ENCODE data around the gene KRTAP5-2. TPM values are rescaled to one million over a fixed set of nuclear protein-coding genes. Genes with fewer than 3 reads are reported as not detected.
A peak's percentile ranks its signal among the peaks of the same experiment; 100 is the strongest.

KRTAP5-2 gene
- total RNA-seq, 4 donors from 2014 or later: not detected

DNA sequence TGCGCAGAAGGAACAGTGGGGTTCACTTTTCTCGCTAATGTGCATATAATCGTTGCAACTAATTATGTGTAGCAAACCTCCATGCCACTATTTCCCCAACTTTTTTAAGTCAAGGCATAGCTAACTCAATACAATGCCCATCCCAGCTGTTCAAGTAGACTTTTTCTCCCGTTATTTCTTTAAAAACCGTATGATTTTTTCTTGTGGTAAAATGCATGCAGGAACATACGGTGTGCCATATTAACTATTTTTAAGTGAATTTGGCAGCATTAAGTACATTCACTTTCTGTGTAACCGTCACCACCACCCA lies 23.2 kb downstream of the KRTAP5-2 start:
- Histone ChIP-seq H3K36me3 (no peaks in the 10 kb centered on the region), H3K4me3 (peak overlapping the region in 1 of 4 donors; percentile 68), H3K9me3 (no peaks in the 10 kb centered on the region), H3K4me1 (peaks cover 9 to 48% (median 35%) of the 10 kb centered on the region in 4 donors), H3K27me3 (peaks cover 2% of the 10 kb centered on the region), H3K27ac (peak overlapping the region; percentile 89 to 95 (median 92))
- no peak for TF ChIP-seq EP300 (IDR thresholded peaks at IDR 0.05; ENCODE audit: low read depth)
- TF ChIP-seq, protein P1, sequence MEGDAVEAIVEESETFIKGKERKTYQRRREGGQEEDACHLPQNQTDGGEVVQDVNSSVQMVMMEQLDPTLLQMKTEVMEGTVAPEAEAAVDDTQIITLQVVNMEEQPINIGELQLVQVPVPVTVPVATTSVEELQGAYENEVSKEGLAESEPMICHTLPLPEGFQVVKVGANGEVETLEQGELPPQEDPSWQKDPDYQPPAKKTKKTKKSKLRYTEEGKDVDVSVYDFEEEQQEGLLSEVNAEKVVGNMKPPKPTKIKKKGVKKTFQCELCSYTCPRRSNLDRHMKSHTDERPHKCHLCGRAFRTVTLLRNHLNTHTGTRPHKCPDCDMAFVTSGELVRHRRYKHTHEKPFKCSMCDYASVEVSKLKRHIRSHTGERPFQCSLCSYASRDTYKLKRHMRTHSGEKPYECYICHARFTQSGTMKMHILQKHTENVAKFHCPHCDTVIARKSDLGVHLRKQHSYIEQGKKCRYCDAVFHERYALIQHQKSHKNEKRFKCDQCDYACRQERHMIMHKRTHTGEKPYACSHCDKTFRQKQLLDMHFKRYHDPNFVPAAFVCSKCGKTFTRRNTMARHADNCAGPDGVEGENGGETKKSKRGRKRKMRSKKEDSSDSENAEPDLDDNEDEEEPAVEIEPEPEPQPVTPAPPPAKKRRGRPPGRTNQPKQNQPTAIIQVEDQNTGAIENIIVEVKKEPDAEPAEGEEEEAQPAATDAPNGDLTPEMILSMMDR (IDR thresholded peaks at IDR 0.05): peak in 1 of 5 experiments; percentile 56
- in situ Hi-C loops (cut with MboI; ENCODE audit: low pct_ligation_motif_present in 1 of 4, low pct_unique_long_range_greater_than_20kb in 1 of 4, low sequenced_read_pairs in 3 of 4): loop anchor here in 1 of 4 donors (5.0 kb wide), 1 partner anchor 33 kb away; no protein-coding TSS in a partner anchor
- WGBS, 2 donors (ENCODE audit: low coverage in 1 of 2): 8 to 11% methylated on average over 6 to 7 of the region's 7 CpGs
- no peak for DNase-seq
- intact Hi-C loops (cut with DNase I; ENCODE audit: low total_unique reads): loop anchor here (2.0 to 5.0 kb wide), 2 partner anchors 28 to 373 kb away; no protein-coding TSS in a partner anchor

DNA sequence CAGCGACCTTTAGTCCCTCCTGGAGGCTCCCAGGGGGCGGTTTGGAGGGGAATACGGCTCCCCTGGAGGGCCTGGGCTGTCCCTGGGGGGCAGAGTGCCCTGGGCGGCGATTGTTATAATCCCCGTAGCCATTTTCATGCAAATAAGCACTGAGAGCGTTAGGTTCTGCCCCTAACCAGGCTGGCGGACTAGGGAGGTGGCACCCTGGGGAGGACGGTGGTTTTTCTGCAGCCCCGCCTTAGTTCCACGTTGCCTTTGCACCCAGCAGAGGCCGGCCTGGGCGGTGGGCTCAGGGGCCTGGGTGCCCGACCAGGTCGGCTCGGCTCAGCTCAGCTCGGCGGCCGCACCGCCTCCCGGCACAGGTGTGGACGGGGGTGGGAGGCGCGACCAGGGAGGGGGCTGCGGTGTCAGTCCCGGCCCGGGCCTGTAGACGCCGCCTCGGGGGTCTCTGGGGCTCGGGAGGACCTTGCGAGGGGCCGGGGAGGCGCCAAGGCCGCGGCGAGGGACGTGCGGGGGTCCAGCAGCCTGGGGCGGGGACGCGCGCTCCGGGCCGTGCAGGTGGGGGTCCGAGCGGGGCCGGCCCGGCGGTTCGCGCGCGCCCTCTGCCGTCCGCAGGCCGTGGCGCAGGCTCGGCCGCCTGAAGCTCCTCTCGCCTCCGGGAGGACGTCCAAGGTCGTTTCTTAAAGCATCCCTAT lies 23.7 kb downstream of the KRTAP5-2 start:
- H3K27me3 ChIP-seq: peaks cover 2% of the 10 kb centered on the region
- H3K27ac ChIP-seq: peak overlapping the region; percentile 89 to 95 (median 92)
- DNase-seq: peak; percentile 77
- 3% methylated on average over 31 of the region's 64 CpGs; no CpG with 5 or more reads in 1 of the 2 donors for WGBS, 2 donors (ENCODE audit: low coverage in 1 of 2)
- no peaks in the 10 kb centered on the region for H3K9me3 ChIP-seq
- H3K4me1 ChIP-seq: peaks cover 13 to 53% (median 41%) of the 10 kb centered on the region in 4 donors
- peak overlapping the region; percentile 42 to 77 (median 60) for H3K4me3 ChIP-seq
- in situ Hi-C loops (cut with MboI; ENCODE audit: low pct_ligation_motif_present in 1 of 4, low pct_unique_long_range_greater_than_20kb in 1 of 4, low sequenced_read_pairs in 3 of 4) (no loop called here), intact Hi-C loops (cut with DNase I; ENCODE audit: low total_unique reads) (loop anchor here (2.0 kb wide), 1 partner anchor 28 kb away; no protein-coding TSS in a partner anchor)
- TF ChIP-seq POLR2A (IDR thresholded peaks at IDR 0.05) (peak; percentile 18), POLR2AphosphoS5 (IDR thresholded peaks at IDR 0.05) (no peak), EP300 (IDR thresholded peaks at IDR 0.05; ENCODE audit: low read depth) (no peak)
- TF ChIP-seq, protein P1 (IDR thresholded peaks at IDR 0.05): peak in 4 of 5 experiments; percentile 61 to 92 (median 80)
- H3K36me3 ChIP-seq: no peaks in the 10 kb centered on the region

DNA sequence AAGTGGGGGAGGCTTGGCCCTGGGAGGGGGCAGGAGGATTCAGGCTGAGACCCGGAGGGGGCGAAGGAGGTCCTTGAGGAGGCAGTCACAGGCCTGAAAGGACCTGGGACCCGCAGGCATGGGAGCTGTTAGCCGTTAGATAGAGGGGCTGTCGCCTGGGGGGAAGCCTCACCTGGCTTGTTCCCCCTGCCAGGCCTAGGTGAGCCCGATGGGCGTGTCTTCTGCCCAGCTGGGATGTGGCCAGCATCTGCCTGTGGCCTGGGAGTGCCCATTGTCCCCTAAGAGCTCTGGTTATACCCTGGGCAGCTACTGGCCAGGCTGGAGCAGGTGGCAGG lies 24.2 kb downstream of the KRTAP5-2 start:
- H3K27me3 ChIP-seq: peaks cover 2% of the 10 kb centered on the region
- 9% methylated on average over 6 of the region's 7 CpGs; no CpG with 5 or more reads in 1 of the 2 donors for WGBS, 2 donors (ENCODE audit: low coverage in 1 of 2)
- in situ Hi-C loops (cut with MboI; ENCODE audit: low pct_ligation_motif_present in 1 of 4, low pct_unique_long_range_greater_than_20kb in 1 of 4, low sequenced_read_pairs in 3 of 4) (no loop called here), intact Hi-C loops (cut with DNase I; ENCODE audit: low total_unique reads) (loop anchor here (2.0 kb wide), 1 partner anchor 27 kb away; no protein-coding TSS in a partner anchor)
- peak overlapping the region in 3 of 4 donors; percentile 53 to 77 (median 68) for H3K4me3 ChIP-seq
- H3K36me3 ChIP-seq: no peaks in the 10 kb centered on the region
- peak; percentile 85 for DNase-seq
- H3K9me3 ChIP-seq: no peaks in the 10 kb centered on the region
- peak; percentile 92 for TF ChIP-seq POLR2A (IDR thresholded peaks at IDR 0.05)
- TF ChIP-seq EP300 (IDR thresholded peaks at IDR 0.05; ENCODE audit: low read depth): no peak
- peak; percentile 23 to 90 (median 84) for TF ChIP-seq POLR2AphosphoS5 (IDR thresholded peaks at IDR 0.05)
- peak overlapping the region; percentile 89 to 95 (median 92) for H3K27ac ChIP-seq
- peaks cover 14 to 57% (median 45%) of the 10 kb centered on the region in 4 donors for H3K4me1 ChIP-seq

DNA sequence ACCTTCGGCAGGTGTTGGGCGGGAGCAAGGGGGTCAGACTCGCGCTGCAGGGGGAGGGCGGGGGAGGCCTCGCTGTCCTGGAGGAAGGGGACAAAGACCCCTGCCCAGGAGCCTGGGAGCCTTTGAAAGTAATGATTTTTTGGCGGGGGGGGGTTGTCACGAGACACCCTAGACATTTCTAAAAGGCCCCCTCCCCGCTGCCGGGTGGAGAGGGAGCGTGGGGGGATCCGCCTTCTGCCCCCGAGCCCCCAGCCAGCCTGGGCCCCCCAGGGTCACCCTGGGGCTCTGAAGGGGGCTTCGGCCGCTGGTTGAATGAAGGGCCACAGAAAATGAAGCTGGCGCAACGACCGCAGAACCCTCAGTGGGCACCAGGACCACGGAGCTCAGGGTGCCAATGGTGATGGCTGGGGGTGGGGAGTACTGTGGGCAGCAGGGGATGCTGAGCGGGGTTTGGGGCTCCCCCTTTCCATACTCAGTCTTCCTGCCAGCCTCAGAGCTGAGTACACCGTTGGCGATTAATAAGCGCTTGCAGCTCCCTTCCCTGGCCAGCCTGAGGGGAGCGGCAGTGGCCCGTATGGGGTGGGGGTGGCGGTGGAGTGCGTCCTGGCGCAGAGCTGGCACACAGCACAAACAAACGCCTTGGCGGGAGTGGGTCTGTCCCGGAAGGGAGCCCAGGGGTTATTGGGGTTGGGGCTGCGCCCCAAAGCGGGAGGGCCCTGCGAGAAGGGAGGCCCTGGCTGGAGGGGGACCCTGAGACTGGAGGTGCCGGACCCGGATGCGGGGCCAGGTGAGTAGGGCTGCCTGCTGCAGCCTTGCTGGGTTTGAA lies 24.8 kb downstream of the KRTAP5-2 start:
- Histone ChIP-seq H3K27ac (peak overlapping the region; percentile 89 to 95 (median 92)), H3K36me3 (no peaks in the 10 kb centered on the region), H3K9me3 (no peaks in the 10 kb centered on the region), H3K4me1 (peaks cover 19 to 63% (median 51%) of the 10 kb centered on the region in 4 donors), H3K4me3 (peak overlapping the region; percentile 53 to 81 (median 72)), H3K27me3 (peaks cover 2% of the 10 kb centered on the region)
- TF ChIP-seq POLR2A (IDR thresholded peaks at IDR 0.05): no peak
- peak in 2 of 3 donors; percentile 22 to 65 for TF ChIP-seq POLR2AphosphoS5 (IDR thresholded peaks at IDR 0.05)
- TF ChIP-seq EP300 (IDR thresholded peaks at IDR 0.05; ENCODE audit: low read depth): no peak
- TF ChIP-seq, protein P1 (IDR thresholded peaks at IDR 0.05): no peak
- in situ Hi-C loops (cut with MboI; ENCODE audit: low pct_ligation_motif_present in 1 of 4, low pct_unique_long_range_greater_than_20kb in 1 of 4, low sequenced_read_pairs in 3 of 4): no loop called here
- intact Hi-C loops (cut with DNase I; ENCODE audit: low total_unique reads): no loop called here
- 7% methylated on average over 35 of the region's 37 CpGs; no CpG with 5 or more reads in 1 of the 2 donors for WGBS, 2 donors (ENCODE audit: low coverage in 1 of 2)
- DNase-seq: peak; percentile 71
